ENCODE measurements around the gene CPPED1.
"Not testable (repeated sequence)": the region's sequence is repeated elsewhere in the genome, so short reads cannot be mapped to it uniquely, and the experiment has no call there.

The CPPED1 gene

DNA sequence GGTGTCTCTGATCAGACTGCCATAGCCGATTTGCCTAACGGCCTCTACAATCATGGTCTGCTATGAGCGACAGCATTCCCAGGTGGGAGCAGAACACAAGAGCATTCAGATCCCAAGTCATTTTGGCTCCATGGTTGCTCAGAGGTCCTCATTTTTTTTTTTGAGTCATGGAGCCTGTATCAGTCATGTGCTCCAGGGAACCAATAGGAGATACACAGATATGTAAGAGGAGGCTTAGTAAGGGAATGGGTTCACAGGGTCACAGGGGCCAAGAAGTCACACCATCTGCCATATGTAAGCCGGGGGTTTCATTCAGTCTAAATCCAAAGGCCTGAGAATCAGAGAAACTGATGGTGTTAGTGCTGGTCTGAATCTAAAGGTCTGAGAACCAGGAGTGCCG, 36.8 kb downstream of the CPPED1 start:
- DNase-seq (ENCODE audit: low spot score): no peak

DNA sequence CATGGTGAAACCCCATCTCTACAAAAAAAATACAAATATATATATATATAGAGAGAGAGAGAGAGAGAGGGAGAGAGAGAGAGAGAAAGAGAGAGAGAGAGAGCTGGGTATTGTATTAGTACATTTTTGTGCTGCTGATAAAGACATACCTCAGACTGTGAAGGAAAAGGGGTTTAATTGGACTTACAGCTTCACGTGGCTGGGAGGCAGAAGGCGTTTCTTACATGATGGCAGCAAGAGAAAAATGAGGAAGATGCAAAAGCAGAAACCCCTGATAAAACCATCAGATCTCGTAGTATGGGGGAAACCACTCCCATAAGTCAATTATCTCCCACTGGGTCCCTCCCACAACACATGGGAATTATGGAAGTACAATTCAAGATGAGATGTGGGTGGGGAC, 37.5 kb downstream of the CPPED1 start:
- DNase-seq (ENCODE audit: low spot score): not testable (repeated sequence)

DNA sequence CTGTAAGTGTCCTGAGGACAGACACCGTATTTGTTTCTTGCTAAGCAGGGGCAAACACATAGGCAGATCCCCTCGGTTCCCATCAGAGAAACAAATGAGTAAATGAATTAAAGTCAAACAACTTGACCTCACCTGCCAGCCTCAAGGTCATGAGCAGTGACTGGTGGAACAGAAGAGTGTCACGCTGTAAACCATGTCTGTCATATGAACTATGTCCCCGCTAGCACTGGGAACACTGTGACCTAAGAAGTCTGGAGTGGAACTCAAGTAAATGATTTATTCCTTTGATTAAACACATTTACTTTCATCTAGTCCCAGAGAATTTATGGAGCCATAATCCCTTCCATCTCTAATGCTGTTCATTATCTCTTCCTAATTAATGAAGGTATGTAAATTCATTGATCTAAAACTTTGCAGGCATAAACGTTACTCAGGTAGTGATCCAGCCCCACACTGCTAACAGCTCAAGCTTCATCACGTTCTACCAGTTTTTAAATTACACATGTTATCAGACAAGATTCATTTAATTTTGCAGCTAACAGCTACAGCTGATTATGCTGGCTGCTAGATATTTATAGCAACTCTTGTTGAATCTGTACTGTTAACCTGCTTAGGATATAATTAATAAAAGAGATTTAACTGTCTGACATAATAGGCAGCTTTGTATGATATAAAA, 38.7 kb downstream of the CPPED1 start:
- no peak for DNase-seq (ENCODE audit: low spot score)

DNA sequence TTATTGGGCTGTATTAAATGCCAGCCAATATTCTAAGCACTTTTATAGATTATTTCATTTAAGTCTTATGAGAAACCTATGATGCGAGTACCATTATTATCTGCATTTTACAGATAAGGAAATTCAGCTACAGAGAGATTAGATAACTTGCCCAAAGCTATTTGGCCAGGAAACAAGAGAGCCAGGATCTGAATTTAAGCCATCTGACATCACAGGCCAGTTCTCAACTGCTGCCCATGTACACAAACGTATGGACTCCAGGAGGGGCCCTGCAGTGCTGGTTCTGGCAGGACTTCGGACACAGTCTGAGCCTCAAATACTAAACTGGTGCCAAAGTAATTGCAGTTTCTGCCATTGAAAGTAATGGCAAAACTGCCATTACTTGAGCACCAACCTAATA, 40.2 kb downstream of the CPPED1 start:
- no peak for DNase-seq (ENCODE audit: low spot score)

- no peak for DNase-seq (ENCODE audit: low spot score)
Observed at GRCh38 chr16:12760819-12761611, 42.7 kb downstream of the CPPED1 start.

GRCh38 chr16:12758670-12759558, 44.8 kb downstream of the CPPED1 start:
- no peak for DNase-seq (ENCODE audit: low spot score)

GRCh38 chr16:12758031-12758669, 45.5 kb downstream of the CPPED1 start:
- DNase-seq (ENCODE audit: low spot score): no peak

DNA sequence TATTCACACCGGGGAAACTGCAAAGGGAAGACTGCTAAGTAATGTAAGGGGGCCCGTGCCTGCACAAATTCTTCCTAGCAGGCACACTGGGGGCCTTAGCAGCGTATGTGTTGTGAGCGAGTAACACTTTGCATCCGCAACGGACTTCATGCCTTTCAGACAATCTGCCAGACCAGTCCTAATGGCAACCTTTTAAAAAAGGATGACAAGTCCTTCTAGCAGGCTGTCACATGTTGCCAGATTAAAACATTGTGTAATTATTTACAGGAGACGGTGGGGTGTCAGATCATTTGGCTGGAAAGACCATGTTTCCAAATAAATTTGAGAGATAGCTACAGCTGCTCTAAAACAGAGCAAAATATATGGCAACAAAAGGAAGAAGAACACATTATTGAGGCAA, 46.1 kb downstream of the CPPED1 start:
- DNase-seq (ENCODE audit: low spot score): no peak

GRCh38 chr16:12754824-12755543, 48.7 kb downstream of the CPPED1 start:
- DNase-seq (ENCODE audit: low spot score): no peak

DNA sequence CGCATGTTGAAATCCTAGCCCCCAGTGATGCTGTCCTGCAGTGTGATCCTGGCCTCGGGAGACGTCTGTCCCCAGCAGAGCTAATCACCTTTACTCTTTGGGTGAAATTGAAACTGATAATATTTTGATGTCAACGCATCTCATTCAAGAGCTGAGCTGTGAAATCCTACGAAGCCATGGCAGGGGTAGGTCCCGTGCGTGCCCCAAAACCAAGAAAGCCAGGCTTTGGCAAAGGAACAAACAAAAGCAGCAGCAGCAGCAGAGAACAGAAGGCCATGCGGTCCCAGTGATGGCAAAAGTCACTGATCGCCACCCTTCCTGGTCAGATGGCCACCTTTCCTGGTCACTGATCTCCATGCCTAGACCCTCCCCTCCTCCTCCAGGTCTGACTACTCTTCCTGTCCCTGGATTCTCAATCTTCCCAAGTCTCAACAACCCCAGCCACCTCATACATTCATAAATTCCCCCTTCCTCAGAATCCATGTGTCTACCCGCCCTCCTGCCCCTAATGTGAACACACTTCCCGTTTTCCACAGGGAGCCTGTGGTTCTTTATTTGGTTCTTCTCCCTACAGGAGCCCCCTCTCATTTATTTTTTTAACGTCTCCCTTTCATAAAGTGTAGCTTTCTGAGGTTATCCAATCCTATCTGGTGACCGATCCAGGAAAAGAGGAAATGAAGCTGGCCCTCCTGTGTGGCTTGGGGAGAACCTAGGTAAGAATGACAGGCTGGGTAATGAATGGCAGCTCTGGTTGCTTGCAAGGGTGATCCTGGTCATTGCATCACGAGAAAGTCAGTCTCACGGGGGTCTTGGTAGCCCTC, 50.3 kb downstream of the CPPED1 start:
- DNase-seq (ENCODE audit: low spot score): no peak

DNA sequence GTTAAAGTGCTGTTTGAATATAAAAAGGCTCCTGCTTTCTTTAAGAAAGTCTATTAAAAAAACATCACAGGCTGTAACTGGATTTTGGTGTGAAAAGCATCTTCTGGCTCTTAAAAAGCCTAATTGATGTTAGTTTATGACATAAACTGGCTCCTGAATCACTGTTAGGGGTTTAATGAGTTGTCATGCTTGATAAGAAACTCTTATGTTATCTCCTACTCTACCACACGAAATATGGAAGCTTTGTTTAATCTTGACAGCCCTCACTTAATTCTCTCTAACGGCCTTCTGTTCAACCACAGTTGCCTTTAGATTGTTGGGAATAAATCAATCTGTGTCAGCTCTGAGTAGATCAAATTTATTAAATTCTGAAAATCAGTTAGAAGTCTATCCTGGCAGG, 51.5 kb downstream of the CPPED1 start:
- DNase-seq (ENCODE audit: low spot score): no peak

DNA sequence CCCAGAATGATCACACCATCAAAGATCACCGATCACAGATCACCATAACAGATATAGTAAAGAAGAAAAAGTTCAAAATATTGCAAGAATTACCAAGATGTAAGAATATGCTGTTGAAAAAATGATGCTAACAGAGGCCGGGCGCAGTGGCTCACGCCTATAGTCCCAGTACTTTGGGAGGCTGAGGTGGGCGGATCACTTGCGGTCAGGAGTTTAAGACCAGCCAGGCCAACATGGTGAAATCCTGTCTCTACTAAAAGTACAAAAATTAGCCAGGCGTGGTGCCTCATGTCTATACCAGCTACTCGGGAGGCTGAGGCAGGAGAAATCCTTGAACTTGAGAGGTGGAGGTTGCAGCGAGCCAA, 53.2 kb downstream of the CPPED1 start:
- no peak for DNase-seq (ENCODE audit: low spot score)

GRCh38 chr16:12749076-12749475, 54.6 kb downstream of the CPPED1 start:
- DNase-seq (ENCODE audit: low spot score): no peak

GRCh38 chr16:12747827-12748226, 55.9 kb downstream of the CPPED1 start:
- DNase-seq (ENCODE audit: low spot score): no peak

GRCh38 chr16:12747261-12747660, 56.4 kb downstream of the CPPED1 start:
- no peak for DNase-seq (ENCODE audit: low spot score)

DNA sequence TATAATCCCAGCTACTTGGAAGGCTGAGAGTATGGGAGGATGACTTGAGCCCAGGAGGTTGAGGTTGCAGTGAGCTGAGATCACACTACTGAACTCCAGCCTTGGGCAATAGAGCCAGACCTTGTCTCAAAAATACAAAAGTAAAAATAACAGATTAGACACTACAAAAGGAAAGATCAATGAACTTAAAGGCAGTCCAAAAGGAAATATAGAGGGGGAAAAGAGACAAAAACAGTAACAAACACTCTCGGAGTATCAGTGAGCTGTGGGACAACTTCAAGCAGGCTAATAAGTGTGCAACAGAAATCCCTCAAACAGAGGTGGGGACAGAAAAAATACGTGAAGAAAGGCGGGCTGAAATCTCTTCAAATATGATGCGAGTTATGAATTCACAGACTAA, 58.8 kb downstream of the CPPED1 start:
- DNase-seq (ENCODE audit: low spot score): no peak

- no peak for DNase-seq (ENCODE audit: low spot score)
Observed at GRCh38 chr16:12742741-12743140, 60.9 kb downstream of the CPPED1 start.

DNA sequence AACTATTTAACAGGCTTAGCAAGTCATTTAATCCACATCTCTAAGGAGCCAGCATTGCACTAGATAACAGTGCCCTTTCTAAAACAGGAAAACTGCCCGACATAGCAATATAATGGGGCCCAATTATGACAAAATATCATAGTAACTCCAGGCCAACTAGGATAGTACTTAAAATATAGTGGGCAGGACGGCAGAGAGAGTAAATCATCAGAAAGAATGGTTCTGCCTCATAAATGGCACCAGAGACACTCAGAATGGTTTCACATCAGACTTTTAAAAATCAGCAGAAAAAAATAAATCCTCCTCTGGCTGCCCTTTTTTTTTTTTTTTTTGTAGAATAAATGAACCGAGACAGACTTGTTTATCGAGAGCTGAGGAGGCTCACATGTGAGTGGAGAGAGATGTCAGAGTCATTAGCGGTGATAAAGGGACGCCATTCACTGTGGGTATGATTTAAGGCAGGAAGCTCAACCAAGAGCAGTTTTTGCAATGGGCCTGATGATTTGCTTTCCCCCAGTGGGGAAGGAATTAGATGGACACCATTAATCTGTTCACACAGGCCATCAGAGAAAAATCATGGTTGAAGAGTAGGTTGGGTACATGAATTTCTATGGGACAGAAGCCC, 62.6 kb downstream of the CPPED1 start:
- no peak for DNase-seq (ENCODE audit: low spot score)

DNA sequence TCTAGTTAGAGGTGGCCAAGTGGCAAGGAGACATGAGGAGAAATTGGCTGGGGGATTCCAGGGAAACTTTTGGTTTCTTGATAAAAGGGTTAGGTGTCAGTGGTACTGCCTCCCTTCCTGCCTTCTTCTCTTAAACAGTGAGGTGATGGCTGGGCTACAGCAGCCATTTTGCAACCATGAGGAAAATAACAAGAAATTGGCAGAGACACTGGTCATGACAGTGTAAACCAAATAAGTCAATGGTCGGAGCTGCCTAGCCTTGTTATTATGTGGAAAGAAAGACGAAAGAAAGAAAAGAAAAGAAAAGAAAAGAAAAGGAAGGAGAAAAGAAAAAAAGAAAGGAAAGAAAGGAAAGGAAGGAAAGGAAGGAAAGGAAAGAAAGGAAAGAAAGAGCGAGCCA, 63.9 kb downstream of the CPPED1 start:
- DNase-seq (ENCODE audit: low spot score): no peak

GRCh38 chr16:12737563-12737962, 66.1 kb downstream of the CPPED1 start:
- DNase-seq (ENCODE audit: low spot score): no peak

Measured in LoVo (cell line).